H1 (cell line): ENCODE measurements around the gene EYA2. TPM values are rescaled to one million over a fixed set of nuclear protein-coding genes. Genes with fewer than 3 reads are reported as not detected.

Experiments
- BACH1 ChIP-seq: IDR thresholded peaks from 2 replicates; pipeline ENCODE4 v1.6.1; 2012; ENCODE audit warnings: low read length, improper control_type of control experiment
- FOSL1 ChIP-seq: IDR thresholded peaks from 2 replicates; pipeline ENCODE4 v1.6.1; 2011; ENCODE audit warnings: mild to moderate bottlenecking, low read depth, low read length, moderate library complexity; ENCODE audit not compliant: insufficient read depth
- polyA plus RNA-seq, 7 experiments: library from polyadenylated mRNA; depleted of rRNA in 3 of 7; stranded (reverse) in 5 of 7; unstranded in 2 of 7; fragments of >200 nt in 5 of 7; fragments of 200-250 nt in 2 of 7; gene quantifications; 1 replicate in 5 of 7; 2 replicates in 1 of 7; 4 replicates in 1 of 7; pipeline versions ENCODE4 v1.2.1 to v1.2.3, GENCODE V29; 2011 to 2013; ENCODE audit warnings: missing spikeins in 2 of 7, mixed read lengths in 2 of 7
- total RNA-seq: library from RNA; stranded (reverse); fragmentation: NEBNext Ultra II Directional; extraction: Animal tissue kit (Norgen Biotek cat#: 25700); gene quantifications from 2 replicates; pipeline ENCODE4 v1.2.1, GENCODE V29; 2021
- TF ChIP-seq, protein P1 (sequence below), 3 experiments: IDR thresholded peaks; 1 replicate in 2 of 3; 2 replicates in 1 of 3; pipeline versions ENCODE4 v1.5.1 to v1.6.1; 2011; ENCODE audit warnings: low read length in 3 of 3, mild to moderate bottlenecking in 3 of 3, inconsistent platforms in 2 of 3, low read depth in 1 of 3, moderate library complexity in 1 of 3; ENCODE audit not compliant: insufficient read depth in 1 of 3; ENCODE audit errors: control extremely low read depth in 1 of 3

Gene EYA2
- total and polyA plus RNA-seq, 2 of the 8 experiments (the other 6 are each of a cell fraction or from before 2014, with no cell fraction given): 1.6 to 1.7 TPM

DNA sequence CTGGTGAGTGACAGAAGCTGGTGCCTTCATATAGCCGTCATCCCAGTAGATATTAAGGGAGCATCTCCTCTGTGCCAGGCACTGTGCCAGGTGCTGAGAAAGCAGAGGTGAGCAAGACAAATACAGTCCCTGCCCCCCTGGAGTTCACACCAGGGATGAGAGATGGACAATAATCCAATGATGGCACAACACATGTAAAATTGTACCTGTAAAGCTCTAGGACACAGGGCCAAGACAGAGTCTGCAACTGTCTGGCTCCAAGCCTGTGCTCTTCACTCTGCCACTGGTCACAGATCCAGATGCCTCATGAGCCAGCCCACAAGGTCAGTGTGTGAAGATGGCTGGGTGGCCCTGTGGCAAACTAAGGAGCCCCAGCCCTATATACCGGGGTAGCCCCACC is 133.8 kb downstream of the EYA2 start (continued):
- TF ChIP-seq, protein P1, sequence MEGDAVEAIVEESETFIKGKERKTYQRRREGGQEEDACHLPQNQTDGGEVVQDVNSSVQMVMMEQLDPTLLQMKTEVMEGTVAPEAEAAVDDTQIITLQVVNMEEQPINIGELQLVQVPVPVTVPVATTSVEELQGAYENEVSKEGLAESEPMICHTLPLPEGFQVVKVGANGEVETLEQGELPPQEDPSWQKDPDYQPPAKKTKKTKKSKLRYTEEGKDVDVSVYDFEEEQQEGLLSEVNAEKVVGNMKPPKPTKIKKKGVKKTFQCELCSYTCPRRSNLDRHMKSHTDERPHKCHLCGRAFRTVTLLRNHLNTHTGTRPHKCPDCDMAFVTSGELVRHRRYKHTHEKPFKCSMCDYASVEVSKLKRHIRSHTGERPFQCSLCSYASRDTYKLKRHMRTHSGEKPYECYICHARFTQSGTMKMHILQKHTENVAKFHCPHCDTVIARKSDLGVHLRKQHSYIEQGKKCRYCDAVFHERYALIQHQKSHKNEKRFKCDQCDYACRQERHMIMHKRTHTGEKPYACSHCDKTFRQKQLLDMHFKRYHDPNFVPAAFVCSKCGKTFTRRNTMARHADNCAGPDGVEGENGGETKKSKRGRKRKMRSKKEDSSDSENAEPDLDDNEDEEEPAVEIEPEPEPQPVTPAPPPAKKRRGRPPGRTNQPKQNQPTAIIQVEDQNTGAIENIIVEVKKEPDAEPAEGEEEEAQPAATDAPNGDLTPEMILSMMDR (IDR thresholded peaks at IDR 0.05; ENCODE audit: control extremely low read depth in 1 of 3, insufficient read depth in 1 of 3, low read depth in 1 of 3, low read length in 3 of 3): no peak
- no peak for TF ChIP-seq FOSL1
- TF ChIP-seq BACH1: no peak
